Heart right ventricle (tissue), 16 donors: ENCODE data around the gene GALK2. TPM values are rescaled to one million over a fixed set of nuclear protein-coding genes. Genes with fewer than 3 reads are reported as not detected.

Experiments used
- ATAC-seq, 8 donors: fragments of 200-7000 bp; cut with Tn5 transposase; one replicate each; pipeline ENCODE4 v1.9.1; 2020; ENCODE audit warnings: mild to moderate bottlenecking in 8 of 8, moderate library complexity in 8 of 8, moderate number of reproducible peaks in 1 of 8
- DNase-seq, 2 donors: peaks; one replicate each; pipeline ENCODE4 v3.0.0-alpha.2; 2020
- H3K27ac ChIP-seq, 10 donors: fragments of 200-600 bp; sonication (generic) in 2 of 10; one replicate each; pipeline versions ENCODE4 v1.5.0 to v1.8.0; 2020 to 2022; ENCODE audit warnings: mild to moderate bottlenecking in 3 of 10
- H3K27me3 ChIP-seq, 7 donors: fragments of 200-600 bp; one replicate each; pipeline ENCODE4 v1.8.0; 2021 to 2022; ENCODE audit warnings: mild to moderate bottlenecking in 2 of 7
- H3K36me3 ChIP-seq, 9 donors: fragments of 200-600 bp; sonication (generic) in 1 of 9; one replicate each; pipeline versions ENCODE4 v1.5.0 to v1.8.0; 2020 to 2022; ENCODE audit warnings: mild to moderate bottlenecking in 2 of 9
- H3K4me1 ChIP-seq, 9 donors: fragments of 200-600 bp; sonication (generic) in 1 of 9; one replicate each; pipeline versions ENCODE4 v1.5.0 to v1.8.0; 2020 to 2022; ENCODE audit warnings: mild to moderate bottlenecking in 4 of 9
- H3K4me3 ChIP-seq, 10 donors: fragments of 200-600 bp; sonication (generic) in 2 of 10; one replicate each; pipeline versions ENCODE4 v1.5.0 to v1.8.0; 2020 to 2022; ENCODE audit warnings: mild to moderate bottlenecking in 7 of 10, moderate library complexity in 2 of 10
- H3K9me3 ChIP-seq, 11 donors: fragments of 200-600 bp in 10 of 11; sonication (generic) in 2 of 11; one replicate each; pipeline versions ENCODE4 v1.5.0 to v1.8.0; 2013 to 2022; ENCODE audit warnings: mild to moderate bottlenecking in 2 of 11, control low read depth in 1 of 11, moderate library complexity in 1 of 11
- CTCF ChIP-seq, 9 donors: fragments of 200-600 bp; sonication (generic) in 2 of 9; IDR thresholded peaks; one replicate each; pipeline versions ENCODE4 v1.5.0 to v1.8.0; 2021 to 2022; ENCODE audit warnings: antibody characterized with exemption in 9 of 9, mild to moderate bottlenecking in 5 of 9, moderate library complexity in 1 of 9
- WGBS, 2 donors: extraction: QIAGEN DNeasy Blood & Tissue Kit; methylation state at CpG; one replicate each; pipeline ENCODE4 v1.1.7; 2013; ENCODE audit warnings: inconsistent platforms in 1 of 2; 5-methylcytosine and 5-hydroxymethylcytosine counted together
- intact Hi-C, 10 donors: fragments of 100-400 bp; cut with DNase I; formaldehyde crosslinking; loops; one replicate each; pipeline versions ENCODE4 v1.11.1 to v1.14.2; 2022
- polyA plus RNA-seq, 2 donors: library from polyadenylated mRNA; stranded (reverse); fragments of 200-250 nt; gene quantifications; one replicate each; pipeline ENCODE4 v1.2.3, GENCODE V29; 2013
- total RNA-seq, 10 donors: library from RNA; stranded (reverse); fragmentation: NEBNext Ultra II Directional in 3 of 10; extraction: Animal tissue kit (Norgen Biotek cat#: 25700) in 3 of 10; gene quantifications; one replicate each; pipeline versions ENCODE4 v1.2.1 to v1.2.4, GENCODE V29; 2021 to 2023
- donor health status: Arrhythmogenic right ventricular cardiomyopathy.
- donor health status: ischemic (EF 13 %, LVEDD 7.1; RV severe dilation, severe dysfunction).
- donor health status: healthy with polysubstance abuse.
- donor health status: DM: no; HTN: yes; CAD: no.
- donor health status: DM: no; HTN: no; CAD: no.
- donor health status: ischemic (EF 25% LVEDD 6.9; RV normal size, moderate dysfunction).
- donor health status: ischemic (EF 25% LVEDD 5.7; RV mildly dilated, moderate dysfunction).
- donor health status: healthy.
- donor health status: DM: yes; HTN: yes; CAD: no.
- donor health status: Ischemic cardiomyopathy.
- donor health status: ischemic (EF 35%, LVEDD 5.7; RV mildly dilated, moderate dysfunction).
- donor health status: nonischemic (EF 11% LVEDD 7.7; RV severe dilation, severe dysfunction).
- donor health status: DM: yes; HTN: yes; CAD: no.
- donor health status: PGD.
- donor health status: ischemic (EF 29% LVEDD 5.4; RV normal size, mild dysfunction).
- donor health status: nonischemic (EF 23%, LVEDD 6.1; RV moderate dilation, normal function).

The GALK2 gene
- total and polyA plus RNA-seq, 12 donors = 6.2 to 43.9 (median 35.5) TPM

GRCh38 chr15:49297584-49297983 is 127.5 kb downstream of the GALK2 start:
- H3K9me3 ChIP-seq = peaks cover 0 to 23% (median 0%) of the 10 kb centered on the region in 11 donors
- H3K27me3 ChIP-seq = no peaks in the 10 kb centered on the region
- intact Hi-C loops = loop anchor here in 1 of 10 donors (10.0 kb wide), 1 partner anchor 53 kb away; no protein-coding TSS in a partner anchor
- DNase-seq (no peak), ATAC-seq (no peak)
- H3K27ac ChIP-seq = no peak overlapping the region
- 94 to 100% methylated on average over 1 of the region's 1 CpG for WGBS, 2 donors
- no peak for TF ChIP-seq CTCF (IDR thresholded peaks at IDR 0.05)
- no peaks in the 10 kb centered on the region for H3K4me1 ChIP-seq
- H3K36me3 ChIP-seq = peaks cover 0 to 39% (median 11%) of the 10 kb centered on the region in 9 donors
- no peak overlapping the region for H3K4me3 ChIP-seq

- no peak for DNase-seq
- Histone ChIP-seq H3K9me3 (peaks cover 0 to 23% (median 0%) of the 10 kb centered on the region in 11 donors), H3K4me1 (no peaks in the 10 kb centered on the region), H3K36me3 (peaks cover 0 to 36% (median 6%) of the 10 kb centered on the region in 9 donors), H3K27me3 (no peaks in the 10 kb centered on the region), H3K4me3 (no peak overlapping the region), H3K27ac (no peak overlapping the region)
- no peak for ATAC-seq
- 89 to 94% methylated on average over 3 of the region's 3 CpGs for WGBS, 2 donors
- no peak for TF ChIP-seq CTCF (IDR thresholded peaks at IDR 0.05)
- intact Hi-C loops = no loop called here
Observed at GRCh38 chr15:49300856-49301255, 130.8 kb downstream of the GALK2 start.

- Histone ChIP-seq H3K4me3 (no peak overlapping the region), H3K27me3 (no peaks in the 10 kb centered on the region), H3K36me3 (peaks cover 0 to 34% (median 6%) of the 10 kb centered on the region in 9 donors), H3K9me3 (peaks cover 0 to 18% (median 0%) of the 10 kb centered on the region in 11 donors), H3K27ac (no peak overlapping the region), H3K4me1 (peaks cover 0 to 4% (median 0%) of the 10 kb centered on the region in 9 donors)
- intact Hi-C loops = no loop called here
- TF ChIP-seq CTCF (IDR thresholded peaks at IDR 0.05) = no peak
- no peak for ATAC-seq
- no peak for DNase-seq
Observed at GRCh38 chr15:49301562-49301961, 131.5 kb downstream of the GALK2 start.

- H3K9me3 ChIP-seq = peaks cover 0 to 7% (median 0%) of the 10 kb centered on the region in 11 donors
- DNase-seq = no peak
- intact Hi-C loops = no loop called here
- H3K27me3 ChIP-seq = no peaks in the 10 kb centered on the region
- 79 to 87% methylated on average over 3 of the region's 3 CpGs for WGBS, 2 donors
- H3K4me3 ChIP-seq = no peak overlapping the region
- TF ChIP-seq CTCF (IDR thresholded peaks at IDR 0.05) = no peak
- ATAC-seq = no peak
- peaks cover 0 to 4% (median 0%) of the 10 kb centered on the region in 9 donors for H3K4me1 ChIP-seq
- H3K27ac ChIP-seq = no peak overlapping the region
- H3K36me3 ChIP-seq = peaks cover 0 to 34% (median 6%) of the 10 kb centered on the region in 9 donors
Observed at GRCh38 chr15:49303003-49303402, 133.0 kb downstream of the GALK2 start.
